Esophagus muscularis mucosa (tissue), 3 donors: ENCODE measurements around the gene VIPAS39.

Source experiments
- EP300 ChIP-seq: sonication (generic); formaldehyde crosslinking; IDR thresholded peaks from one replicate; pipeline ENCODE4 v1.6.1; 2017; ENCODE audit warnings: antibody characterized with exemption
- TF ChIP-seq, protein P1 (sequence below), 3 experiments: fragments of 200-600 bp in 2 of 3; fragments of 450-650 bp in 1 of 3; sonication (generic) in 2 of 3; IDR thresholded peaks; one replicate each; pipeline ENCODE4 v1.5.1; 2017 to 2019; ENCODE audit warnings: antibody characterized with exemption in 3 of 3, mild to moderate bottlenecking in 2 of 3, moderate library complexity in 1 of 3

DNA sequence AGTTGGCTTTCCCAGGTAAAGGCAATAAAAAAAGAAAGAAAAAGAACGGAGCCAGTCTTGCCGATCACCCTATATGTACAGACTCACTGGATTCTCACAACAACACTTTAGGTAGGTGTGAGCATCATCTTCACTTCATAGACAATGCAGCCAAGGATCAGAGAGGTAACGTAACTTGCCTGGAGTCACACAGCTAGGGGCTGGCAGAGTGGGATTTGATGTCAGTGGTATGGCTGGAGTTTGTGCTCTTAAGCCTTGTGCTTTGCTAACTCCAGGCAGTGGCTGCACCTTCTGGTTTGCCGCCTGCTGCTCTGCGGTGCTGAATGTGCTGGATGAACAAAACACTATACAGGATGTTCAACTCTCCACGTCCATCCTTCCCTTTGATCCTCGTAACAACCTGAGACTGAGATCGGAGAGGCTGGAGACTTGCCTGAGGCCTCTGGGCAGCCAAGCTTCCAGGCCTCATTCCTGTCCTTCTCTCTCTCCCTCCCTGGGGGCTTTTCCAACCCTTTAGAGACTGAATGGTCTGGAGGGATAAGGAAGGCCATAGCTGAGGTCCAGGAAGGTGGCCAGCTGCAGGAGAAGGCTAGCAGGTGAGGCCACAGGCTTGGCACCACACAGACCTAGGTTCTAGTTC, 33.1 kb upstream of the VIPAS39 start:
- TF ChIP-seq, protein P1, sequence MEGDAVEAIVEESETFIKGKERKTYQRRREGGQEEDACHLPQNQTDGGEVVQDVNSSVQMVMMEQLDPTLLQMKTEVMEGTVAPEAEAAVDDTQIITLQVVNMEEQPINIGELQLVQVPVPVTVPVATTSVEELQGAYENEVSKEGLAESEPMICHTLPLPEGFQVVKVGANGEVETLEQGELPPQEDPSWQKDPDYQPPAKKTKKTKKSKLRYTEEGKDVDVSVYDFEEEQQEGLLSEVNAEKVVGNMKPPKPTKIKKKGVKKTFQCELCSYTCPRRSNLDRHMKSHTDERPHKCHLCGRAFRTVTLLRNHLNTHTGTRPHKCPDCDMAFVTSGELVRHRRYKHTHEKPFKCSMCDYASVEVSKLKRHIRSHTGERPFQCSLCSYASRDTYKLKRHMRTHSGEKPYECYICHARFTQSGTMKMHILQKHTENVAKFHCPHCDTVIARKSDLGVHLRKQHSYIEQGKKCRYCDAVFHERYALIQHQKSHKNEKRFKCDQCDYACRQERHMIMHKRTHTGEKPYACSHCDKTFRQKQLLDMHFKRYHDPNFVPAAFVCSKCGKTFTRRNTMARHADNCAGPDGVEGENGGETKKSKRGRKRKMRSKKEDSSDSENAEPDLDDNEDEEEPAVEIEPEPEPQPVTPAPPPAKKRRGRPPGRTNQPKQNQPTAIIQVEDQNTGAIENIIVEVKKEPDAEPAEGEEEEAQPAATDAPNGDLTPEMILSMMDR (IDR thresholded peaks at IDR 0.05), result no peak
- no peak for TF ChIP-seq EP300
